ENCODE results near the gene GMDS. TPM values are rescaled to one million over a fixed set of nuclear protein-coding genes. Genes with fewer than 3 reads are reported as not detected.

Gene GMDS
- total RNA-seq, 2 experiments from 2014 or later: 13.9 to 16.4 TPM

- H3K9me3 Mint-ChIP-seq: no peaks in the 10 kb centered on the region
- Histone ChIP-seq H3K4me3 (ENCODE audit: low read length) (no peak overlapping the region), H3K27me3 (ENCODE audit: control insufficient read depth in 1 of 2, insufficient read depth in 2 of 2, low read length in 2 of 2) (no peaks in the 10 kb centered on the region), H3K4me1 (ENCODE audit: insufficient read depth, low read length) (no peaks in the 10 kb centered on the region), H3K36me3 (ENCODE audit: insufficient read depth, low read length) (no peaks in the 10 kb centered on the region), H3K27ac (ENCODE audit: low read depth in 1 of 2, low read length in 2 of 2) (no peak overlapping the region), H3K9me3 (ENCODE audit: control insufficient read depth in 1 of 2, insufficient read depth in 1 of 2, low read length in 2 of 2) (no peaks in the 10 kb centered on the region)
- no peaks in the 10 kb centered on the region for H3K27me3 Mint-ChIP-seq
- TF ChIP-seq CTCF (IDR thresholded peaks at IDR 0.05): no peak
- no peak for DNase-seq
- H3K27ac Mint-ChIP-seq: no peak overlapping the region
- intact Hi-C loops (cut with DNase I, micrococcal nuclease): no loop called here
- H3K36me3 Mint-ChIP-seq (ENCODE audit: low read depth): peaks cover 5% of the 10 kb centered on the region
- H3K4me3 Mint-ChIP-seq: no peak overlapping the region
- no peaks in the 10 kb centered on the region for H3K4me1 Mint-ChIP-seq (ENCODE audit: low read depth)
- ATAC-seq (ENCODE audit: poor library complexity): no peak
- POLR2A ChIA-PET: no interaction called here
- CTCF ChIA-PET: no interaction called here
Measured at GRCh38 chr6:1739220-1739619, 506.2 kb downstream of the GMDS start.

GRCh38 chr6:1738558-1739081, 506.8 kb downstream of the GMDS start:
- ChIA-PET POLR2A (no interaction called here), CTCF (no interaction called here)
- no peak overlapping the region for H3K4me3 Mint-ChIP-seq

GRCh38 chr6:1737463-1738311, 507.7 kb downstream of the GMDS start:
- H3K36me3 ChIP-seq (ENCODE audit: insufficient read depth, low read length): no peaks in the 10 kb centered on the region
- no peak overlapping the region for H3K27ac ChIP-seq (ENCODE audit: low read depth in 1 of 2, low read length in 2 of 2)
- POLR2A ChIA-PET: no interaction called here
- Mint-ChIP-seq H3K27me3 (no peaks in the 10 kb centered on the region), H3K36me3 (ENCODE audit: low read depth) (peaks cover 5% of the 10 kb centered on the region), H3K4me1 (ENCODE audit: low read depth) (no peaks in the 10 kb centered on the region), H3K27ac (no peak overlapping the region), H3K9me3 (no peaks in the 10 kb centered on the region), H3K4me3 (no peak overlapping the region)
- intact Hi-C loops (cut with DNase I, micrococcal nuclease): no loop called here
- CTCF ChIA-PET: no interaction called here
- H3K9me3 ChIP-seq (ENCODE audit: control insufficient read depth in 1 of 2, insufficient read depth in 1 of 2, low read length in 2 of 2): no peaks in the 10 kb centered on the region
- DNase-seq (no peak), ATAC-seq (ENCODE audit: poor library complexity) (no peak)
- H3K4me3 ChIP-seq (ENCODE audit: low read length): no peak overlapping the region
- TF ChIP-seq CTCF (IDR thresholded peaks at IDR 0.05): no peak
- no peaks in the 10 kb centered on the region for H3K27me3 ChIP-seq (ENCODE audit: control insufficient read depth in 1 of 2, insufficient read depth in 2 of 2, low read length in 2 of 2)
- H3K4me1 ChIP-seq (ENCODE audit: insufficient read depth, low read length): no peaks in the 10 kb centered on the region

More at GRCh38 chr6:1738558-1739081, 506.8 kb downstream of the GMDS start:
- H3K9me3 ChIP-seq (ENCODE audit: control insufficient read depth in 1 of 2, insufficient read depth in 1 of 2, low read length in 2 of 2): no peaks in the 10 kb centered on the region
- ATAC-seq (ENCODE audit: poor library complexity) (no peak), DNase-seq (no peak)
- Mint-ChIP-seq H3K9me3 (no peaks in the 10 kb centered on the region), H3K27ac (no peak overlapping the region), H3K27me3 (no peaks in the 10 kb centered on the region), H3K4me1 (ENCODE audit: low read depth) (no peaks in the 10 kb centered on the region), H3K36me3 (ENCODE audit: low read depth) (peaks cover 5% of the 10 kb centered on the region)
- H3K36me3 ChIP-seq (ENCODE audit: insufficient read depth, low read length): no peaks in the 10 kb centered on the region
- intact Hi-C loops (cut with DNase I, micrococcal nuclease): no loop called here
- H3K27ac ChIP-seq (ENCODE audit: low read depth in 1 of 2, low read length in 2 of 2): no peak overlapping the region
- no peaks in the 10 kb centered on the region for H3K4me1 ChIP-seq (ENCODE audit: insufficient read depth, low read length)
- TF ChIP-seq CTCF (IDR thresholded peaks at IDR 0.05): no peak
- no peak overlapping the region for H3K4me3 ChIP-seq (ENCODE audit: low read length)
- H3K27me3 ChIP-seq (ENCODE audit: control insufficient read depth in 1 of 2, insufficient read depth in 2 of 2, low read length in 2 of 2): no peaks in the 10 kb centered on the region

Data from CD4-positive, alpha-beta T cell (primary cell).